ENCODE measurements around the gene EPS15.
"Not testable (repeated sequence)": the region's sequence is repeated elsewhere in the genome, so short reads cannot be mapped to it uniquely, and the experiment has no call there.

The EPS15 gene

DNA sequence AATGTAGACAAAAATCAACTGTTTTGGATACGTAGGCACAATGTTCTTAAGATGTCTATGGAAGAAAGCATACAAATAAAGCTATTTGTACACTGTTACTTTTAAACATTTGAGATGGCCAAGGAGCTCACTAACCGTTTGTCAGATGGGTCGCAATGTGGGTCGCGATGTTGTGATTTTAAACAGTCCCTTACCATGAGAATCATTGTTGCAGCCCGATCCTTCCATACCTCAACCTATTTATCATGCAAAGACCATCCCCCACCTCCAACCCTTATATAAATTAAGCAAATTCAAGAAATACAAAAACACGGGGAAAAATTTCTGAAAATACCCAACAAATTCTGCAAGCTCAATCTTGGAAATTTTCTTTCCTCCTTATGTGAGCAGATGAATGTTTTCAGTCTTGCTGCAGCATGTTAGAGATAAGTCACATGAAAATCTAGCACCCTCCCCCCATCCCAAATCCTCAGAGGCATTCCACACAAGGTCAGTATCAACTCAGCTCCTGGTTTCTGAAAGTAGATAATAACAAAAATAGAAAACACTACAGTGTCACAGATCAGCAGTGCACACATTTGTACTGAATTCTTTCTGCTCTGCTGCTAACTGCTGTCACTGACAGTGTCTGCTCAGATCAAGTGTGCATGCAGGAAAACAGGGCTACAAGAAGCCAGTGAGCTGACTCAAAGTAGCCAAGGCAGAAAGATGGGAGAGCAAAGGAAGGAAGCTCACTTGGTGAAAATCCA is 95.8 kb downstream of the EPS15 start:
- peak; percentile 13 for DNase-seq (ENCODE audit: low read depth)

GRCh38 chr1:51422367-51423072 is 96.5 kb downstream of the EPS15 start:
- no peak for DNase-seq (ENCODE audit: low read depth)

DNA sequence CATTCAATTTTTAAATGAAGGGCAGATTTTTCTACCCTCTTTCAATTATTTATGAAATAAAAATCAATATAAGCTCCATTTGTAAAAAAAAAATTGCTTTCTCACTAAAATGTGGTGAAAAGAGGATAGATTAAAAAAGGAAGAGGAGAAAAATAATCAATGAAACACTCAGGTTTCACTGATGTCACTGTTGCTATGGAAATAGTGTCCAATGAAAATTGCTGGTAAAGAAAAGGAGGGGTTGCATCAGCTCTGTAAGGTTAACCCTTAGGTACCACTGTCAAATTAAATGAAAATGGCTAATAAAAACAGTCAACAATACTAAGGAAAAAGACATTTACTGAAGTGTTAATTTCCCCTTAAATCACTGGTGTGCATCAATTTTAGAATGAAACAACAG is 97.1 kb downstream of the EPS15 start:
- DNase-seq (ENCODE audit: low read depth) = peak; percentile 47

- DNase-seq (ENCODE audit: low read depth) = no peak
Observed at GRCh38 chr1:51420867-51421627, 98.0 kb downstream of the EPS15 start.

DNA sequence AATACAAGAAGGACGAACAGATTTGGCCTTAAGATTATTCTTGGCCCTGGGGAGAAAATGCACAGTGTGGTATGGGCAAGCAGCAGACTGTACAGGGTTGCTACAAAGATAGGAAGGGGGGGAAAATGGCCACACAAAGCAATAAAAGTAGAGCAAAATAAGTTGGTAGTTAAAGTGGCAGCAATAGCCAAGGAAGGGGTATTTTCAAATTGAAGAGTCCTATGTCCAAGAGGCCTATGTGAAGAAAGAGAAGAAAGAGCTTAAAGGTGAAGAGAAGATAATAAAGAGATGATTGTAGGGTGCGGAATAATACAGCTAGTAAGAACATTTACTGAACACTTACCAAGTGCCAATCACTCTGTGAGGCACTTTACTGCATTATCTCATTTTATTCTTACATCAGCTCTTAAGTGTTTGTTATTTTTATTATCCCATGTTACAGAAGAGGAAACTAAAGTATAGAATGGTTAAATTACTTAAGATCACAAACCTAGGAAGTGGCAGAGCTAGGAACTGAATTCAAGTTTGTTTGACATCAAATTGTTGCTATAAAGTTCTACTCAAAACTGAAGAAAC is 100.6 kb downstream of the EPS15 start:
- no peak for DNase-seq (ENCODE audit: low read depth)

- no peak for DNase-seq (ENCODE audit: low read depth)
Observed at GRCh38 chr1:51417496-51418383, 101.3 kb downstream of the EPS15 start.

DNA sequence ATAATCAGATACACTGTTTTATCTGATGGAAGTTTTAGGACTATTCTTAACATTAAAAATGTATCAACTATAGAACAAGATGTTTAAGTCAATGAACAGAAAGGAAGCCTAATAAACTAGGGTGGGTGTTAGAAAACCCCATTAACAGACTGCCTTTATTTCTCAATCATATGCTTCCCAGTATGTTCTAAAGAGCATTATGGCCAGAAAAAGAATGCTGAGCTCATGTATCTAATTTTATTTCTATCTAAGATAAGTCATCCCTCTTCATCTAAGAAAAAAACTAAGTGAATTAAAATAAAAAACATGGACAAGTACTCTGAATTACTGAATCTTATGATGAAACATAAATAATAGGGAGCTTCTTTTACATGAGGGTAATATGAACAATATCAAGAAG is 102.2 kb downstream of the EPS15 start:
- DNase-seq (ENCODE audit: low read depth) = no peak

GRCh38 chr1:51415963-51416362 is 103.1 kb downstream of the EPS15 start:
- no peak for DNase-seq (ENCODE audit: low read depth)

DNA sequence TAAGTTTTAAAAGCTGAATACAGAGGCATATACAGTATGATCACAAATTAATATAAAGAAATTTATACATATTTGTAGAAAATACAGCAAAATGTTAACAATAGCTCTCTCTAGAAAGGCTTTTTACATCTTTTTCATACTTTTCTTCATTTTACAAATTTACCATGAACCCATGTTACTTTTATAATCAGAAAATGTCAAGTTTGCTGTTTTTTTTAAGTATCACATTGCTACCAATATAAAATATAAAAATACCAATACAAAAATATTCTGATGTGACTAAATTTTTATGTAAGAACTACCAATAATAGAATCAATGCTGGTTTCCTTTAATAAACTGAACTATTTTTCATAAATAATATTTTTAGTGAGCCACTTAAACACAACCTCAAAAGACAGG is 104.3 kb downstream of the EPS15 start:
- no peak for DNase-seq (ENCODE audit: low read depth)

DNA sequence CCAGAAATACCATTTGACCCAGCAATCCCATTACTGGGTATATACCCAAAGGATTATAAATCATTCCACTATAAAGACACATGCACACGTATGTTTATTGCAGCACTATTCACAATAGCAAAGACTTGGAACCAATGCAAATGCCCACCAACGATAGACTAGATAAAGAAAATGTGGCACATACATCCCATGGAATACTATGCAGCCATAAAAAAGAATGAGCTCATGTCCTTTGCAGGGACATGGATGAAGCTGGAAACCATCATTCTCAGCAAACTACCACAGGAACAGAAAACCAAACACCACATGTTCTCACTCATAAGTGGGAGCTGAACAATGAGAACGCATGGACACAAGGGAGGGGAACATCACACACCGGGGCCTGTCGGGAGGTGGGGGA is 107.2 kb downstream of the EPS15 start:
- DNase-seq (ENCODE audit: low read depth) = not testable (repeated sequence)

GRCh38 chr1:51410568-51411460 is 108.3 kb downstream of the EPS15 start:
- DNase-seq (ENCODE audit: low read depth) = no peak

- not testable (repeated sequence) for DNase-seq (ENCODE audit: low read depth)
Observed at GRCh38 chr1:51409755-51410541, 109.1 kb downstream of the EPS15 start.

DNA sequence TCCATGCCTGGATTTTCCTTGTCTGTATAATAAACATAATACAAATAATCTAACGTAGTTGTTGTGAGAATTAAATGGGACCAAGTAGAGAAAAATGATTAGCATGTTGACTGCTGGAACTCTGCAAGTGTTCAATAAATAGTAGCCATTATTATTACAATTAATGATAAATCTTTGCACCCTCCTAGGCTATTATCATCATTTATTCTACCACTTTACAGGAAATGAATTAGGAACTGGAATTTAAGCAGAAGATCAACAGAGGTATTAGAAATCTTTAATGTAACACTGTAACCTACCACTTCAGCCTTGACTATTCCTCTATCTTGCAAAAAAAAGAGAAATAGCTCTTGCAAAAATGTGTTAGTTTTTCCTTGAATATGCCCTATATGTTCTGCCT is 126.8 kb downstream of the EPS15 start:
- DNase-seq (ENCODE audit: low read depth) = no peak

GRCh38 chr1:51390641-51391040 is 128.4 kb downstream of the EPS15 start:
- DNase-seq (ENCODE audit: low read depth) = not testable (repeated sequence)

GRCh38 chr1:51387288-51387687 is 131.8 kb downstream of the EPS15 start:
- DNase-seq (ENCODE audit: low read depth) = not testable (repeated sequence)

- not testable (repeated sequence) for DNase-seq (ENCODE audit: low read depth)
Observed at GRCh38 chr1:51386259-51386658, 132.8 kb downstream of the EPS15 start.

DNA sequence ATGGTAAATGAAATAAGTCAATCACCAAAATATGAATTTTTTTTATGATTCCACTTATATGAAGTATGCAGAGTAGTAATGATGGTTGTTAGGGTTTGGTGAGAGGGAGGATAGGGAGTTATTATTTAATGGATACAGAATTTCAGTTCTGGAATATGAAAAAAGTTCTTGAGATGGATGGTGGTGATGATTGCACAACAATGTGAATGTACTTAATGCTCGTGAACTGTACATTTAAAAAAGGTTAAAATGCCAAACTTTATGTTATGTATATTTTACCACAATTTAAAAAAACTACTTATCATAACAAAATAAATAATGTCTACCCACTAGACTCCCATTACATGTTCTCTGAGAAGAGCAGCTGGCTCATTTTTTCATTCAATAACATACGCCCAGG is 133.3 kb downstream of the EPS15 start:
- DNase-seq (ENCODE audit: low read depth) = no peak

GRCh38 chr1:51381964-51382363 is 137.1 kb downstream of the EPS15 start:
- DNase-seq (ENCODE audit: low read depth) = no peak

- no peak for DNase-seq (ENCODE audit: low read depth)
Observed at GRCh38 chr1:51380936-51381335, 138.1 kb downstream of the EPS15 start.

DNA sequence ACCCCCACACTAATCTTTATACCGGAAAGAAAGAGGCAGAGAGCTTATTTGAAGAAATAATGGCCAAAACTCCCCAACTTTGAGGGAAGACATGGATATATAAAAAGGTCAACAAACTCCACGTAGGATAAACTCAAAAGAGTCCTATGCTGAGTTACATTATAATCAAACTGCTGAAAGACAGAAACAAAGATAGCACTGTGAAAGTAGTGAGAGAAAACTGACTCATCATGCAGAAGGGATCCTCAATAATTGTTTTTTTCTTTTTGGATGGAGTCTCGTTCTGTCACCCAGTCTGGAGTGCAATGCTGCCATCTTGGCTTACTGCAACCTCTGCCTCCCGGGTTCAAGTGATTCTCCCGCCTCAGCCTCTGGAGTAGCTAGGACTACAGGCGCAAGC is 140.2 kb downstream of the EPS15 start:
- DNase-seq (ENCODE audit: low read depth) = no peak
